Spinal cord (tissue), 10 donors: ENCODE measurements around the gene ILF3. TPM values are rescaled to one million over a fixed set of nuclear protein-coding genes. Genes with fewer than 3 reads are reported as not detected.
A peak's percentile ranks its signal among the peaks of the same experiment; 100 is the strongest.

Experiments
- DNase-seq, 6 donors: peaks; one replicate each; pipeline versions ENCODE4 v3.0.0 to v3.0.0-alpha.2; 2013 to 2015; ENCODE audit warnings: low spot score in 6 of 6, low read depth in 4 of 6
- H3K27ac ChIP-seq: one replicate; pipeline ENCODE4 v1.5.1; 2013; ENCODE audit warnings: low read depth, low read length, control low read depth
- H3K27me3 ChIP-seq: one replicate; pipeline ENCODE4 v1.6.1; 2013; ENCODE audit warnings: low read length; ENCODE audit not compliant: control insufficient read depth, insufficient read depth
- H3K36me3 ChIP-seq: one replicate; pipeline ENCODE4 v1.6.1; 2013; ENCODE audit warnings: low read length; ENCODE audit not compliant: control insufficient read depth, insufficient read depth
- H3K4me1 ChIP-seq: one replicate; pipeline ENCODE4 v1.6.1; 2013; ENCODE audit warnings: low read length; ENCODE audit not compliant: control insufficient read depth, insufficient read depth
- H3K4me3 ChIP-seq: one replicate; pipeline ENCODE4 v1.5.1; 2013; ENCODE audit warnings: low read depth, low read length, control low read depth
- H3K9me3 ChIP-seq: one replicate; pipeline ENCODE4 v1.6.1; 2013; ENCODE audit warnings: low read length; ENCODE audit not compliant: control insufficient read depth, insufficient read depth
- WGBS: methylation state at CpG from one replicate; pipeline ENCODE4 v1.1.5; 2013; ENCODE audit warnings: missing lambda C conversion rate; ENCODE audit not compliant: insufficient coverage; 5-methylcytosine and 5-hydroxymethylcytosine counted together
- polyA plus RNA-seq, 2 donors: library from polyadenylated mRNA; unstranded; fragments of 120-200 nt; gene quantifications; one replicate each; pipeline ENCODE4 v1.2.1, GENCODE V29; 2013; ENCODE audit not compliant: insufficient read length in 2 of 2
- total RNA-seq, 2 donors: library from RNA; depleted of rRNA in 1 of 2; stranded (reverse); fragments of 120-200 nt in 1 of 2; fragments of >200 nt in 1 of 2; gene quantifications; one replicate each; pipeline versions ENCODE4 v1.2.3 to v1.2.4, GENCODE V29; 2013 to 2014
- donor health status: healthy.

Gene ILF3
- total and polyA plus RNA-seq, 4 donors, result 89.8 to 267 (median 166) TPM

DNA sequence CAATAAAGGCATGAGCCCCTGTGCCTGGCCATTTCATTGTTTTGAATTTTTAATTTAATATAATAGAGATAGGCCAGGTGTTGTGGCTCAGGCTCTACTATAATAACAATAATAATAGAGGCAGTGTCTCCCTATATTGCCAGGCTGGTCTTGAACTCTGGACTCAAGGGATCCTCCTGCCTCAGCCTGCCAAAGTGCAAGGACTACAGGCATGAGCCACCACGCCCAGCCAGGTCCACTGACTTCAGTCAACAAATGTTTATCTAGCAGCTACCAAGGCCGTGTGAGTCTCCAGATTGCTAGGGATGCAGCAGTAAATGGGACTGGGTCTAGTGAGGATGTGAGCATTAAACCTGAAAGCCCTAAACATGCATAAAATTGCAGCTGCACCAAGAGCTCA lies 13.8 kb upstream of the ILF3 start:
- no peaks in the 10 kb centered on the region for H3K9me3 ChIP-seq
- H3K27ac ChIP-seq, result no peak overlapping the region
- H3K4me3 ChIP-seq, result no peak overlapping the region
- H3K27me3 ChIP-seq, result no peaks in the 10 kb centered on the region
- no peak for DNase-seq
- WGBS, result 67% methylated on average over 2 of the region's 2 CpGs
- H3K4me1 ChIP-seq, result peaks cover 36% of the 10 kb centered on the region
- H3K36me3 ChIP-seq, result peaks cover 81% of the 10 kb centered on the region

DNA sequence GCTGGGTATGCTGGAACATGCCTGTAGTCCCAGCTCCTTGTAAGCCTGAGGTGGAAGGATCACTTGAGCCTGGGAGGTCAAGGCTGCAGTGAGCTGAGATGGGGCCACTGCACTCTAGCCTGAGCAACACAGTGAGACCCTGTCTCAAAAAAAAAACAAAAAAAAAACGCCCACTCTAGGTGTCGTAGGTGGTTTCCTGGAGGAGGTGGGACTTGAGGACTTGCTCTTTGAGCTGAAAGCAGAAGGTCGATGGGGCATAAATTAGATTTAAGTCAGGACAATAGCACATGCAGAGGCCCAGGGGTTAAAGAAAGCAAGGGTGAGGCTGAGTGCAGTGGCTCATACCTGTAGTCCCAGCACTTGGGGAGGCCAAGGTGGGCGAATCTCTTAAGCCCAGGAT lies 12.9 kb upstream of the ILF3 start:
- Histone ChIP-seq H3K27ac (no peak overlapping the region), H3K4me3 (no peak overlapping the region), H3K9me3 (no peaks in the 10 kb centered on the region), H3K36me3 (peaks cover 76% of the 10 kb centered on the region), H3K4me1 (peaks cover 37% of the 10 kb centered on the region), H3K27me3 (no peaks in the 10 kb centered on the region)
- 95% methylated on average over 4 of the region's 4 CpGs for WGBS
- DNase-seq, result no peak

DNA sequence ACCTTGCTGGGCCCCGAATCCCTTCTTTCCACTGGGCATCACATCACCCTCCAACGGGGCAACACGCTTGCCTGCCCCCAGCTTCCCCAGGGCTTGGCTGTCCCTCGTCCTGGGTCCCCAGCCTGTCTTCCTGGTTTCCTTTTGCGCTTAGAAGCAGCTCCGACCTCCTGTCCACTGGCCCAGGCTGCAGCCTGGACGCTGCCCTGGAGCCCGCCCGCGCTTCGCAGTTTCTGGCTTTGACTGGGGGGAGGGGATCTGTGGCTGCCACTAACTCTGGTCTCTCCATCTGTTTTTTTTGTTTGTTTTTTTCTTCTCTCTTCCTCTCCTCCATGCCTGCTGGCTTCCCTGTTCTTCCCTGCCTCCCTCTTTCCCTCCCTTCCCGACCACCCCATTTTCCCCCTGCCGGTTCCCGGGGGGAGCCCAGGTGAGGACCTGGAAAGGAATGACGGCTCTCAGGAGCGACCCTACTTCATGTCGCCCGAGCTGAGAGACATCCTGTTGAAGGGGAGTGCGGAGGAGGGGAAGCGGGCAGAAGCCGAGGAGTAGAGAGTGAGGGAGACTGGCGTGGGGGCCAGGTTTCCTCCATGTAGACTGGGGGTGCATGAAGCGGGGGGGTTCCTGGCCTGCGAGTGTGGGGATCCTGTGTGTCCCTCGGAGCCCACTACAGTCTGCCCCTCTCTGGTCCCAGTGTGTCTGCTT lies 11.5 kb upstream of the ILF3 start:
- H3K27ac ChIP-seq, result peak overlapping the region; percentile 92
- H3K36me3 ChIP-seq, result peaks cover 62% of the 10 kb centered on the region
- no peaks in the 10 kb centered on the region for H3K9me3 ChIP-seq
- H3K4me3 ChIP-seq, result no peak overlapping the region
- WGBS, result 74% methylated on average over 19 of the region's 25 CpGs
- no peaks in the 10 kb centered on the region for H3K27me3 ChIP-seq
- no peak for DNase-seq
- peaks cover 37% of the 10 kb centered on the region for H3K4me1 ChIP-seq

DNA sequence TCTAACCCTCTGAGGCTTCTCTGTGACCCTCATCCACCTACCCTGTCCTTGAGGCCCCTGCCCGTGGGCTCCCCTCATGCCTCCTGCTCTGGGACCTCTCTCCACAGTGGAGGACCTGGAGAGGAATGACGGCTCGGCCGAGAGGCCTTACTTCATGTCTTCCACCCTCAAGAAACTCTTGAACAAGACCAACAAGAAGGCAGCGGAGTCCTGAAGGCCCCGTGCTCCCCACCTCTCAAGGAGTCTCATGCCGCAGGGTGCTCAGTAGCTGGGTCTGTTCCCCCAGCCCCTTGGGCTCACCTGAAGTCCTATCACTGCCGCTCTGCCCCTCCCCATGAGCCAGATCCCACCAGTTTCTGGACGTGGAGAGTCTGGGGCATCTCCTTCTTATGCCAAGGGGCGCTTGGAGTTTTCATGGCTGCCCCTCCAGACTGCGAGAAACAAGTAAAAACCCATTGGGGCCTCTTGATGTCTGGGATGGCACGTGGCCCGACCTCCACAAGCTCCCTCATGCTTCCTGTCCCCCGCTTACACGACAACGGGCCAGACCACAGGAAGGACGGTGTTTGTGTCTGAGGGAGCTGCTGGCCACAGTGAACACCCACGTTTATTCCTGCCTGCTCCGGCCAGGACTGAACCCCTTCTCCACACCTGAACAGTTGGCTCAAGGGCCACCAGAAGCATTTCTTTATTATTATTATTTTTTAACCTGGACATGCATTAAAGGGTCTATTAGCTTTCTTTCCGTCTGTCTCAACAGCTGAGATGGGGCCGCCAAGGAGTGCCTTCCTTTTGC lies 10.8 kb upstream of the ILF3 start:
- 69% methylated on average over 19 of the region's 21 CpGs for WGBS
- no peaks in the 10 kb centered on the region for H3K27me3 ChIP-seq
- DNase-seq, result no peak
- H3K9me3 ChIP-seq, result no peaks in the 10 kb centered on the region
- H3K4me3 ChIP-seq, result no peak overlapping the region
- H3K36me3 ChIP-seq, result peaks cover 55% of the 10 kb centered on the region
- peaks cover 37% of the 10 kb centered on the region for H3K4me1 ChIP-seq
- peak overlapping the region; percentile 92 for H3K27ac ChIP-seq

DNA sequence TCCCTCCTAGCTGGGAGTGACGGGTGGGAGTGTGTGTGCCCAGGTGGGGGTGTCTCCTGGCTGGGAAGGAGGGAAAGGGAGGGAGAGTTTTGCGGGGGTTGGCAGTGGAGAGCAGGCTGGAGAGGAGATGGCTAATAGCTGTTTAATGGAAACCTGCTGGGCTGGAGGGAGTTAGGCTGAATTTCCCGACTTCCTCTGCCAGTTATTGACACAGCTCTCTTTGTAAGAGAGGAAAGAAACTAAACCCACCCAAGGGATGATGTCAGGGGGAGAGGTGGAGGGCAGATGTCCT lies 10.2 kb upstream of the ILF3 start:
- Histone ChIP-seq H3K27me3 (no peaks in the 10 kb centered on the region), H3K9me3 (no peaks in the 10 kb centered on the region), H3K4me3 (no peak overlapping the region), H3K27ac (peak overlapping the region; percentile 92), H3K4me1 (peaks cover 37% of the 10 kb centered on the region), H3K36me3 (peaks cover 53% of the 10 kb centered on the region)
- WGBS, result 20% methylated on average over 1 of the region's 3 CpGs
- DNase-seq, result peak in 1 of 6 donors; percentile 56

DNA sequence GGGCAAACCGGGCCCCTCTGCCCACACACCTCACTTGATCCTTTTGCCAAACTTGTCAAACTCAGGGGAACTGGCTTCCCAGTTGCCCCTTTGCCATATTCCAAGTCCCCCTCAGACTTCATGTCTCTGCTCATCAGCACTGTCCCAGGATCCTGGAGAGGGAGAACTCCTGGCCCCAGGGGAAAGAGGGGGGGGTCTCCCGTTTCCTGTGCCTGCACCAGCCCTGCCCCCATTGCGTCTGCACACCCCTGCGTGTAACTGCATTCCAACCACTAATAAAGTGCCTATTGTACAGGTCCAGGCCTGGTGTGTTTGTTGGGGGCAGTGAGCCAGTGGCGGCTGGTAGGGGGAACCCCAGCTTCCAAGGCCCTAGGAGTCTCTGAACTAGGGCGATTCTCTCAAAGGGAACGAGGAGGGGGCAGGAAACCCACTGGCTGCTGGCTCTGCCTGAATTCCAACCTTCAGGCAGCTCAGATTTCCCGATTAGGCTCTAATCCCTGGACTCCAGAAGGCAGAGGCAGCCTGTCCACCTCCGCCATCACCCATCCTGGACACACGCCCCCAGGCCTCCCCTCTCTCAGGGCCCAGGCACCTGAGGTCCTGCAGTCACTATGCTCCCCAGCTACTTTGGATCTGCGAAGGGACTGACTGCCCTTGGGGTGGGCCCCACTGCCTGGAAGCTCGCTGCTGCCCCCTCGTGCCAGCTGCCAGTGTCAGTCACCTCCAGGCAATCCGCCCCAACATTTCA lies 9.7 kb upstream of the ILF3 start:
- Histone ChIP-seq H3K9me3 (no peaks in the 10 kb centered on the region), H3K27me3 (no peaks in the 10 kb centered on the region), H3K4me3 (no peak overlapping the region), H3K36me3 (peaks cover 48% of the 10 kb centered on the region), H3K27ac (peak overlapping the region; percentile 92), H3K4me1 (peaks cover 37% of the 10 kb centered on the region)
- WGBS, result 10% methylated on average over 10 of the region's 14 CpGs
- DNase-seq, result peak in 2 of 6 donors; percentile 80 to 87

DNA sequence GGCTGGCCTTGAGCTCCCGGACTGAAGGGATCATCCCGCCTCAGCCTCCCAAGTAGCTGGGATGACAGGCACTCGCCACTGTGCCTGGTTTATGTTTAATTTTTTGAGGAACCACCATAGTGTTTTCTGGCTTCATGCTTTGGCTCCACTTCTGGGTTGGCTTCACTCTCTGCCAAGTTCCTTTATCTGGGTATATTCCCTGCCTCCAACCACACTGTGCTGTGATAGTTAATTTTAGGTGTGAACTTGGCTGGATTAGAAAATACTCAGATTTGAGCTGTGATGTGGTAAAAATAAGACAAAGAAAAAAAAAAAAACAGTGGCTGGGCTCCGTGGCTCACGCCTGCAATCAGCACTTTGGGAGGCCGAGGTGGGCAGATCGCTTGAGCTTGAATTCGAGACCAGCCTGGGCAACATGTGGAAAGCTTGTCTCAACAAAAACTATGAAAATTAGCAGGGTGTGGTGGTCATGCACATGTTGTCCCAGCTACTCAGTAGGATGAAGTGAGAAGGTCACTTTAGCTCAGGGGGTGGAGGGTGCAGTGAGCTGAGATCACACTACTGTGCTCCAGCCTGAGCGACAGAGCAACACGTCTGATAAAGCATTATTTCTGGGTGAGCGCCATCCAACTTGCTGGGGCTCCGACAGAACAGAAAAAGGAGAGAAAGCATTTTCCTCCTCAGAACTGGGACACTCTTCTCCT lies 7.5 kb upstream of the ILF3 start:
- H3K4me3 ChIP-seq, result no peak overlapping the region
- peak in 1 of 6 donors; percentile 70 for DNase-seq
- 74% methylated on average over 12 of the region's 12 CpGs for whole genome bisulfite sequencing
- H3K27me3 ChIP-seq, result no peaks in the 10 kb centered on the region
- H3K4me1 ChIP-seq, result peaks cover 37% of the 10 kb centered on the region
- H3K9me3 ChIP-seq, result no peaks in the 10 kb centered on the region
- H3K27ac ChIP-seq, result peak overlapping the region; percentile 25
- H3K36me3 ChIP-seq, result peaks cover 30% of the 10 kb centered on the region

DNA sequence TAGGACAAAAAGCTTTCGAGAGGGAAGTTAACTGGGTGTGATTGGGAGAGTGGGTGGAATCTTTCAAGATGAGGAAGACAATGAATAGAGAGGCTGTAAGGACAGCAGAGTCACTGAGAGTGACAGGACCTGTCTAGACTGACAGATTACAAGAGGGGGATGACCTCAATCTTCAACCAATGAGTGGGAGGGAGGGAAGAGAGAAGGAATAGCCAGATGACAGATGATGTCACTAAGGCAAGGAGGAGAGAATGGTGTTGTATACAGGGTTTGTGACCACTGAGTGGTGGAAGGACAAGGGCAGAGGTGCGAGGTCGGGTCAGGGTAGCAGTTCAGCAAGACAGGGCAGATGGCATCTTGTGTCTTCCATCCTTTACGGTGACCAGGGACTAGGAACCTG lies 5.8 kb upstream of the ILF3 start:
- Histone ChIP-seq H3K27me3 (no peaks in the 10 kb centered on the region), H3K27ac (no peak overlapping the region)

DNA sequence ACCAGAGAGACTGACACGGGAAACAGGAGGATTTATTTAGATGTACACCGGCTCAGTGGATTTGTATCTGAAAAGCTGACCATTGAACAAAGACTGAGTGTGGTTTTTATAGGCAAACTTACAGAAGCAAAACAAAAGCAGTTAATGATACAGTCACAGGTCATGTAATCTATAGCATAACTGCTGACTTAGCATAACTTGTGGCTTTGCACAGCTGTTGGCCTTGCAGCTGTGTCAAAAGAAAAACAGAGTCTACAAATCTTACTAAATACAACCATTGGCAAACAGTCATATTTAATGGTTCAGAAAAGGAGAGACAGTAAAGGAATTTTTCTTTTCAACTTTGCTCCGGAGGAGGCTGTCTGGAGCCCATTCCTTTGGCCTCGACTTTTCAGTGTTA lies 2.3 kb upstream of the ILF3 start:
- H3K36me3 ChIP-seq, result peaks cover 5% of the 10 kb centered on the region
- H3K27ac ChIP-seq, result no peak overlapping the region
- H3K4me3 ChIP-seq, result no peak overlapping the region
- H3K27me3 ChIP-seq, result no peaks in the 10 kb centered on the region
- no peaks in the 10 kb centered on the region for H3K9me3 ChIP-seq
- 83% methylated on average over 1 of the region's 4 CpGs for WGBS
- no peak for DNase-seq
- H3K4me1 ChIP-seq, result peaks cover 34% of the 10 kb centered on the region

More for the DNA sequence above, 5.8 kb upstream of the ILF3 start:
- DNase-seq, result no peak
- no peak overlapping the region for H3K4me3 ChIP-seq
- H3K9me3 ChIP-seq, result no peaks in the 10 kb centered on the region
- peaks cover 13% of the 10 kb centered on the region for H3K36me3 ChIP-seq
- 90% methylated on average over 3 of the region's 4 CpGs for WGBS
- H3K4me1 ChIP-seq, result peaks cover 36% of the 10 kb centered on the region
